Measurements from ENCODE around the gene BCL3. TPM values are rescaled to one million over a fixed set of nuclear protein-coding genes. Genes with fewer than 3 reads are reported as not detected.

The BCL3 gene
- polyA plus RNA-seq, 1 of the 3 experiments (the other 2 are of a cell fraction): 19.2 TPM

DNA sequence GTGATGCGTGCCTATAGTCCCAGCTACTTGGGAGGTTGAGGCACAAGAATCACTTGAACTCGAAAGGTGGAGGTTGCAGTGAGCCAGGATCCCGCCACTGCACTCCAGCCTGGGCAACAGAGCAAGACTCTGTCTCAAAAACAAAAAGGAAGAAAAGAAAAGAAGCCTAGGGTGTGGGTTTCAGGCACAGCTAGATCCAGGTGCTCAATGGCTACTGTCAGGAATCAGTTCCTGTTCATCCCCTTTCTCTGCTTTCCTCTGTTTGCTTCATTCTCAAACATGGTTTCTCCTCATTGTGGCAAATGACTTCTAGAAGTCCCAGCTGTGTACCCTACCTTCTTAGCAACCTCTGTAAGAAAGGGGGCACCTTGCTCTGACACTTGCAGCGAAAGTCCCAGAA, 35.0 kb downstream of the BCL3 start (continued):
- TF ChIP-seq, protein P1, sequence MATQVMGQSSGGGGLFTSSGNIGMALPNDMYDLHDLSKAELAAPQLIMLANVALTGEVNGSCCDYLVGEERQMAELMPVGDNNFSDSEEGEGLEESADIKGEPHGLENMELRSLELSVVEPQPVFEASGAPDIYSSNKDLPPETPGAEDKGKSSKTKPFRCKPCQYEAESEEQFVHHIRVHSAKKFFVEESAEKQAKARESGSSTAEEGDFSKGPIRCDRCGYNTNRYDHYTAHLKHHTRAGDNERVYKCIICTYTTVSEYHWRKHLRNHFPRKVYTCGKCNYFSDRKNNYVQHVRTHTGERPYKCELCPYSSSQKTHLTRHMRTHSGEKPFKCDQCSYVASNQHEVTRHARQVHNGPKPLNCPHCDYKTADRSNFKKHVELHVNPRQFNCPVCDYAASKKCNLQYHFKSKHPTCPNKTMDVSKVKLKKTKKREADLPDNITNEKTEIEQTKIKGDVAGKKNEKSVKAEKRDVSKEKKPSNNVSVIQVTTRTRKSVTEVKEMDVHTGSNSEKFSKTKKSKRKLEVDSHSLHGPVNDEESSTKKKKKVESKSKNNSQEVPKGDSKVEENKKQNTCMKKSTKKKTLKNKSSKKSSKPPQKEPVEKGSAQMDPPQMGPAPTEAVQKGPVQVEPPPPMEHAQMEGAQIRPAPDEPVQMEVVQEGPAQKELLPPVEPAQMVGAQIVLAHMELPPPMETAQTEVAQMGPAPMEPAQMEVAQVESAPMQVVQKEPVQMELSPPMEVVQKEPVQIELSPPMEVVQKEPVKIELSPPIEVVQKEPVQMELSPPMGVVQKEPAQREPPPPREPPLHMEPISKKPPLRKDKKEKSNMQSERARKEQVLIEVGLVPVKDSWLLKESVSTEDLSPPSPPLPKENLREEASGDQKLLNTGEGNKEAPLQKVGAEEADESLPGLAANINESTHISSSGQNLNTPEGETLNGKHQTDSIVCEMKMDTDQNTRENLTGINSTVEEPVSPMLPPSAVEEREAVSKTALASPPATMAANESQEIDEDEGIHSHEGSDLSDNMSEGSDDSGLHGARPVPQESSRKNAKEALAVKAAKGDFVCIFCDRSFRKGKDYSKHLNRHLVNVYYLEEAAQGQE (IDR thresholded peaks at IDR 0.05; ENCODE audit: low read depth, low read length): no peak
- TF ChIP-seq MXI1 (IDR thresholded peaks at IDR 0.05; ENCODE audit: low read depth, low read length) (no peak), ELF1 (IDR thresholded peaks at IDR 0.05) (no peak), RCOR1 (IDR thresholded peaks at IDR 0.05; ENCODE audit: low read length) (no peak), RAD21 (IDR thresholded peaks at IDR 0.05; ENCODE audit: low read length) (no peak)

DNA sequence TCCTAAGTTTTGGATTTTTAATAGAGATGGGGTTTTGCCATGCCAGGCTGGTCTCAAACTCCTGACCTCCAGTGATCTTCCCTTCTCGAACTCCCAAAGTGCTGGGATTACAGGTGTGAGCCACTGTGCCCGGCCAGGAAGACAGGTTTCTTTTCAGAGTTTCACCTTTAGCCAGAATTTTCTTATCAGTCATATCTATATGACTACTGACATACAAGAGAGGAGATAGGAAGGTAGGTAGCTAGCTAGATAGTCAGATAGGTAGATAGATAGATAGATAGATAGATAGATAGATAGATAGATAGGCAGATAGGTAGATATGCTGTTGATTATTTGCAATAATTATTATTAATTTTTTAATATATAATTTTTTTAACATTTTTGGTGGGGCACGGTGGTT, 36.8 kb downstream of the BCL3 start:
- no peak for TF ChIP-seq JUND (IDR thresholded peaks at IDR 0.05)
- no peak for TF ChIP-seq EZH2phosphoT487 (IDR thresholded peaks at IDR 0.05; ENCODE audit: borderline replicate concordance, low read depth)
- no peak for TF ChIP-seq RAD21 (IDR thresholded peaks at IDR 0.05; ENCODE audit: low read length)
- TF ChIP-seq, protein P2, sequence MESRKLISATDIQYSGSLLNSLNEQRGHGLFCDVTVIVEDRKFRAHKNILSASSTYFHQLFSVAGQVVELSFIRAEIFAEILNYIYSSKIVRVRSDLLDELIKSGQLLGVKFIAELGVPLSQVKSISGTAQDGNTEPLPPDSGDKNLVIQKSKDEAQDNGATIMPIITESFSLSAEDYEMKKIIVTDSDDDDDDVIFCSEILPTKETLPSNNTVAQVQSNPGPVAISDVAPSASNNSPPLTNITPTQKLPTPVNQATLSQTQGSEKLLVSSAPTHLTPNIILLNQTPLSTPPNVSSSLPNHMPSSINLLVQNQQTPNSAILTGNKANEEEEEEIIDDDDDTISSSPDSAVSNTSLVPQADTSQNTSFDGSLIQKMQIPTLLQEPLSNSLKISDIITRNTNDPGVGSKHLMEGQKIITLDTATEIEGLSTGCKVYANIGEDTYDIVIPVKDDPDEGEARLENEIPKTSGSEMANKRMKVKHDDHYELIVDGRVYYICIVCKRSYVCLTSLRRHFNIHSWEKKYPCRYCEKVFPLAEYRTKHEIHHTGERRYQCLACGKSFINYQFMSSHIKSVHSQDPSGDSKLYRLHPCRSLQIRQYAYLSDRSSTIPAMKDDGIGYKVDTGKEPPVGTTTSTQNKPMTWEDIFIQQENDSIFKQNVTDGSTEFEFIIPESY (IDR thresholded peaks at IDR 0.05; ENCODE audit: borderline replicate concordance, low read depth): no peak
- no peak for TF ChIP-seq MEF2A (IDR thresholded peaks at IDR 0.05; ENCODE audit: borderline replicate concordance, low read depth)
- no peak for TF ChIP-seq YY1 (IDR thresholded peaks at IDR 0.05; ENCODE audit: low read depth)
- TF ChIP-seq, protein P3, sequence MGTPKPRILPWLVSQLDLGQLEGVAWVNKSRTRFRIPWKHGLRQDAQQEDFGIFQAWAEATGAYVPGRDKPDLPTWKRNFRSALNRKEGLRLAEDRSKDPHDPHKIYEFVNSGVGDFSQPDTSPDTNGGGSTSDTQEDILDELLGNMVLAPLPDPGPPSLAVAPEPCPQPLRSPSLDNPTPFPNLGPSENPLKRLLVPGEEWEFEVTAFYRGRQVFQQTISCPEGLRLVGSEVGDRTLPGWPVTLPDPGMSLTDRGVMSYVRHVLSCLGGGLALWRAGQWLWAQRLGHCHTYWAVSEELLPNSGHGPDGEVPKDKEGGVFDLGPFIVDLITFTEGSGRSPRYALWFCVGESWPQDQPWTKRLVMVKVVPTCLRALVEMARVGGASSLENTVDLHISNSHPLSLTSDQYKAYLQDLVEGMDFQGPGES (IDR thresholded peaks at IDR 0.05; ENCODE audit: low read depth, low read length): no peak
- TF ChIP-seq, protein P4, sequence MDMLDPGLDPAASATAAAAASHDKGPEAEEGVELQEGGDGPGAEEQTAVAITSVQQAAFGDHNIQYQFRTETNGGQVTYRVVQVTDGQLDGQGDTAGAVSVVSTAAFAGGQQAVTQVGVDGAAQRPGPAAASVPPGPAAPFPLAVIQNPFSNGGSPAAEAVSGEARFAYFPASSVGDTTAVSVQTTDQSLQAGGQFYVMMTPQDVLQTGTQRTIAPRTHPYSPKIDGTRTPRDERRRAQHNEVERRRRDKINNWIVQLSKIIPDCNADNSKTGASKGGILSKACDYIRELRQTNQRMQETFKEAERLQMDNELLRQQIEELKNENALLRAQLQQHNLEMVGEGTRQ (IDR thresholded peaks at IDR 0.05; ENCODE audit: borderline replicate concordance, low read depth, low read length): no peak
- no peak for TF ChIP-seq RXRA (IDR thresholded peaks at IDR 0.05; ENCODE audit: borderline replicate concordance, low read depth)
- TF ChIP-seq CHD2 (IDR thresholded peaks at IDR 0.05; ENCODE audit: low read length, partially characterized antibody): no peak
- TF ChIP-seq POLR2AphosphoS5 (IDR thresholded peaks at IDR 0.05; ENCODE audit: low read depth, low read length): no peak
- no peak for TF ChIP-seq SMC3 (IDR thresholded peaks at IDR 0.05; ENCODE audit: low read depth, low read length)
- no peak for TF ChIP-seq RCOR1 (IDR thresholded peaks at IDR 0.05; ENCODE audit: low read length)
- TF ChIP-seq, protein P5, sequence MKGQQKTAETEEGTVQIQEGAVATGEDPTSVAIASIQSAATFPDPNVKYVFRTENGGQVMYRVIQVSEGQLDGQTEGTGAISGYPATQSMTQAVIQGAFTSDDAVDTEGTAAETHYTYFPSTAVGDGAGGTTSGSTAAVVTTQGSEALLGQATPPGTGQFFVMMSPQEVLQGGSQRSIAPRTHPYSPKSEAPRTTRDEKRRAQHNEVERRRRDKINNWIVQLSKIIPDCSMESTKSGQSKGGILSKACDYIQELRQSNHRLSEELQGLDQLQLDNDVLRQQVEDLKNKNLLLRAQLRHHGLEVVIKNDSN (IDR thresholded peaks at IDR 0.05; ENCODE audit: borderline replicate concordance, low read depth): no peak
- TF ChIP-seq, protein P6, sequence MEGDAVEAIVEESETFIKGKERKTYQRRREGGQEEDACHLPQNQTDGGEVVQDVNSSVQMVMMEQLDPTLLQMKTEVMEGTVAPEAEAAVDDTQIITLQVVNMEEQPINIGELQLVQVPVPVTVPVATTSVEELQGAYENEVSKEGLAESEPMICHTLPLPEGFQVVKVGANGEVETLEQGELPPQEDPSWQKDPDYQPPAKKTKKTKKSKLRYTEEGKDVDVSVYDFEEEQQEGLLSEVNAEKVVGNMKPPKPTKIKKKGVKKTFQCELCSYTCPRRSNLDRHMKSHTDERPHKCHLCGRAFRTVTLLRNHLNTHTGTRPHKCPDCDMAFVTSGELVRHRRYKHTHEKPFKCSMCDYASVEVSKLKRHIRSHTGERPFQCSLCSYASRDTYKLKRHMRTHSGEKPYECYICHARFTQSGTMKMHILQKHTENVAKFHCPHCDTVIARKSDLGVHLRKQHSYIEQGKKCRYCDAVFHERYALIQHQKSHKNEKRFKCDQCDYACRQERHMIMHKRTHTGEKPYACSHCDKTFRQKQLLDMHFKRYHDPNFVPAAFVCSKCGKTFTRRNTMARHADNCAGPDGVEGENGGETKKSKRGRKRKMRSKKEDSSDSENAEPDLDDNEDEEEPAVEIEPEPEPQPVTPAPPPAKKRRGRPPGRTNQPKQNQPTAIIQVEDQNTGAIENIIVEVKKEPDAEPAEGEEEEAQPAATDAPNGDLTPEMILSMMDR (IDR thresholded peaks at IDR 0.05): no peak
- TF ChIP-seq RFX5 (IDR thresholded peaks at IDR 0.05; ENCODE audit: low read length): no peak
- TF ChIP-seq, protein P7, sequence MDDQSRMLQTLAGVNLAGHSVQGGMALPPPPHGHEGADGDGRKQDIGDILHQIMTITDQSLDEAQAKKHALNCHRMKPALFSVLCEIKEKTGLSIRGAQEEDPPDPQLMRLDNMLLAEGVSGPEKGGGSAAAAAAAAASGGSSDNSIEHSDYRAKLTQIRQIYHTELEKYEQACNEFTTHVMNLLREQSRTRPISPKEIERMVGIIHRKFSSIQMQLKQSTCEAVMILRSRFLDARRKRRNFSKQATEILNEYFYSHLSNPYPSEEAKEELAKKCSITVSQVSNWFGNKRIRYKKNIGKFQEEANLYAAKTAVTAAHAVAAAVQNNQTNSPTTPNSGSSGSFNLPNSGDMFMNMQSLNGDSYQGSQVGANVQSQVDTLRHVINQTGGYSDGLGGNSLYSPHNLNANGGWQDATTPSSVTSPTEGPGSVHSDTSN (IDR thresholded peaks at IDR 0.05): no peak
- DNase-seq: no peak
- H3K27me3 ChIP-seq (ENCODE audit: insufficient read depth): no peaks in the 10 kb centered on the region
- H3K9ac ChIP-seq: no peak overlapping the region
- H3K36me3 ChIP-seq (replicated peaks in 1 of 2; ENCODE audit: control insufficient read depth in 1 of 2, insufficient read depth in 2 of 2, low read length in 1 of 2): no peaks in the 10 kb centered on the region
- H3K4me1 ChIP-seq (ENCODE audit: control insufficient read depth in 1 of 2, insufficient read depth in 2 of 2, low read depth in 1 of 2, low read length in 1 of 2): no peaks in the 10 kb centered on the region
- CTCF ChIA-PET: interaction anchor here (0.7 to 3.6 kb wide), 20 partner anchors 7 to 214 kb away, joined by 3 to 74 read pairs (median 9); partner anchors contain the start of gene BCAM
- H3K9me2 ChIP-seq: no peaks in the 10 kb centered on the region
- H3K4me2 ChIP-seq: no peak overlapping the region
- H4K20me1 ChIP-seq (ENCODE audit: insufficient read depth): no peaks in the 10 kb centered on the region
- peaks cover 7% of the 10 kb centered on the region for H3F3A ChIP-seq (replicated peaks; ENCODE audit: insufficient read depth)
- no peaks in the 10 kb centered on the region for H3K9me3 ChIP-seq
- 27% methylated on average over 3 of the region's 3 CpGs for WGBS (ENCODE audit: low lambda C conversion rate)
- POLR2A ChIA-PET: no interaction called here
- no peak overlapping the region for H3K27ac ChIP-seq (ENCODE audit: low read depth in 2 of 2, low read length in 1 of 2)
- H2AFZ ChIP-seq (ENCODE audit: low read depth): no peak overlapping the region
- H3K4me3 ChIP-seq (ENCODE audit: low read depth in 2 of 2, low read length in 1 of 2): no peak overlapping the region
- H3K79me2 ChIP-seq (ENCODE audit: insufficient read depth): no peaks in the 10 kb centered on the region

All from SK-N-SH (cell line).